GM18909 (cell line): ENCODE results near the gene ACP4.
"Not testable (repeated sequence)": the region's sequence is repeated elsewhere in the genome, so short reads cannot be mapped to it uniquely, and the experiment has no call there.

ENCODE experiments used
- ATAC-seq: cut with Tn5 transposase; IDR thresholded peaks from one replicate; pipeline ENCODE4 v1.9.1; 2021; ENCODE audit warnings: mild to moderate bottlenecking; ENCODE audit not compliant: unreplicated experiment, poor library complexity

ACP4 gene

GRCh38 chr19:50790396-50790795 lies at the start of gene ACP4:
Gene ACP4, plus strand, starts transcription at chr19:50790415. Its CDS starts 0 bp downstream, at chr19:50790415.
- ATAC-seq, result no peak

GRCh38 chr19:50741179-50741933 lies 48.9 kb upstream of the ACP4 start:
- ATAC-seq, result no peak

- ATAC-seq, result no peak
These were observed 46.7 kb upstream of the ACP4 start for GRCh38 chr19:50743537-50743936.

- no peak for ATAC-seq
These were observed 45.0 kb upstream of the ACP4 start for GRCh38 chr19:50745221-50745620.

GRCh38 chr19:50747141-50747540 lies 43.1 kb upstream of the ACP4 start:
- not testable (repeated sequence) for ATAC-seq

- ATAC-seq, result no peak
These were observed 40.7 kb upstream of the ACP4 start for GRCh38 chr19:50749490-50749889.

- no peak for ATAC-seq
These were observed 40.2 kb upstream of the ACP4 start for GRCh38 chr19:50750010-50750409.

GRCh38 chr19:50753879-50754278 lies 36.3 kb upstream of the ACP4 start:
- ATAC-seq, result no peak

GRCh38 chr19:50756244-50756643 lies 34.0 kb upstream of the ACP4 start:
- ATAC-seq, result not testable (repeated sequence)

GRCh38 chr19:50757624-50758023 lies 32.6 kb upstream of the ACP4 start:
- ATAC-seq, result not testable (repeated sequence)

- not testable (repeated sequence) for ATAC-seq
These were observed 31.1 kb upstream of the ACP4 start for GRCh38 chr19:50759076-50759475.

GRCh38 chr19:50759886-50760285 lies 30.3 kb upstream of the ACP4 start:
- ATAC-seq, result no peak

- not testable (repeated sequence) for ATAC-seq
These were observed 28.7 kb upstream of the ACP4 start for GRCh38 chr19:50761501-50761900.

GRCh38 chr19:50763521-50763920 lies 26.7 kb upstream of the ACP4 start:
- ATAC-seq, result not testable (repeated sequence)

GRCh38 chr19:50764409-50764808 lies 25.8 kb upstream of the ACP4 start:
- ATAC-seq, result no peak

- ATAC-seq, result not testable (repeated sequence)
These were observed 23.5 kb upstream of the ACP4 start for GRCh38 chr19:50766746-50767145.

- not testable (repeated sequence) for ATAC-seq
These were observed 23.0 kb upstream of the ACP4 start for GRCh38 chr19:50767263-50767662.

- no peak for ATAC-seq
These were observed 21.9 kb upstream of the ACP4 start for GRCh38 chr19:50768277-50768676.

- not testable (repeated sequence) for ATAC-seq
These were observed 20.1 kb upstream of the ACP4 start, which contains the start of gene GPR32 for GRCh38 chr19:50770164-50770563. Gene GPR32, plus strand, starts transcription at chr19:50770464. Its CDS starts 137 bp downstream, at chr19:50770601.

GRCh38 chr19:50770888-50771287 lies 19.3 kb upstream of the ACP4 start:
- no peak for ATAC-seq

GRCh38 chr19:50772476-50772875 lies 17.7 kb upstream of the ACP4 start:
- ATAC-seq, result no peak

- ATAC-seq, result not testable (repeated sequence)
These were observed 17.3 kb upstream of the ACP4 start for GRCh38 chr19:50772912-50773311.
